ENCODE results near the gene CTNS.

- TF ChIP-seq, protein P1, sequence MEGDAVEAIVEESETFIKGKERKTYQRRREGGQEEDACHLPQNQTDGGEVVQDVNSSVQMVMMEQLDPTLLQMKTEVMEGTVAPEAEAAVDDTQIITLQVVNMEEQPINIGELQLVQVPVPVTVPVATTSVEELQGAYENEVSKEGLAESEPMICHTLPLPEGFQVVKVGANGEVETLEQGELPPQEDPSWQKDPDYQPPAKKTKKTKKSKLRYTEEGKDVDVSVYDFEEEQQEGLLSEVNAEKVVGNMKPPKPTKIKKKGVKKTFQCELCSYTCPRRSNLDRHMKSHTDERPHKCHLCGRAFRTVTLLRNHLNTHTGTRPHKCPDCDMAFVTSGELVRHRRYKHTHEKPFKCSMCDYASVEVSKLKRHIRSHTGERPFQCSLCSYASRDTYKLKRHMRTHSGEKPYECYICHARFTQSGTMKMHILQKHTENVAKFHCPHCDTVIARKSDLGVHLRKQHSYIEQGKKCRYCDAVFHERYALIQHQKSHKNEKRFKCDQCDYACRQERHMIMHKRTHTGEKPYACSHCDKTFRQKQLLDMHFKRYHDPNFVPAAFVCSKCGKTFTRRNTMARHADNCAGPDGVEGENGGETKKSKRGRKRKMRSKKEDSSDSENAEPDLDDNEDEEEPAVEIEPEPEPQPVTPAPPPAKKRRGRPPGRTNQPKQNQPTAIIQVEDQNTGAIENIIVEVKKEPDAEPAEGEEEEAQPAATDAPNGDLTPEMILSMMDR (IDR thresholded peaks at IDR 0.05) = no peak
- TF ChIP-seq POLR2A (IDR thresholded peaks at IDR 0.05) = no peak
Observed at GRCh38 chr17:3666516-3666915, 30.0 kb downstream of the CTNS start.

Measured in uterus (tissue), 2 donors.